Ishikawa (cell line): ENCODE data around the gene TBPL2.

Source experiments
- CEBPB ChIP-seq: IDR thresholded peaks from 2 replicates; pipeline ENCODE4 v1.6.1; 2012
- CREB1 ChIP-seq: IDR thresholded peaks from 2 replicates; pipeline ENCODE4 v1.6.1; 2012; ENCODE audit warnings: low read depth
- EGR1 ChIP-seq: IDR thresholded peaks from 2 replicates; pipeline ENCODE4 v1.6.1; 2012
- EP300 ChIP-seq: IDR thresholded peaks from 2 replicates; pipeline ENCODE4 v1.6.1; 2012; ENCODE audit warnings: borderline replicate concordance
- FOXM1 ChIP-seq: IDR thresholded peaks from 2 replicates; pipeline ENCODE4 v1.6.1; 2012; ENCODE audit warnings: low read depth, borderline replicate concordance
- RAD21 ChIP-seq: IDR thresholded peaks from 2 replicates; pipeline ENCODE4 v1.6.1; 2012; ENCODE audit warnings: low read depth
- REST ChIP-seq: IDR thresholded peaks from 2 replicates; pipeline ENCODE4 v1.6.1; 2012; ENCODE audit warnings: low read depth, mild to moderate bottlenecking
- TAF1 ChIP-seq: IDR thresholded peaks from 2 replicates; pipeline ENCODE4 v1.6.1; 2012; ENCODE audit warnings: low read depth, mild to moderate bottlenecking
- TCF12 ChIP-seq: IDR thresholded peaks from 2 replicates; pipeline ENCODE4 v1.6.1; 2012; ENCODE audit warnings: low read depth
- ZBTB7A ChIP-seq: IDR thresholded peaks from 2 replicates; pipeline ENCODE4 v1.6.1; 2012; ENCODE audit warnings: low read depth
- TF ChIP-seq, protein P1 (sequence below): IDR thresholded peaks from 2 replicates; pipeline ENCODE4 v1.6.1; 2012

GRCh38 chr14:55458800-55459515 lies 18.5 kb upstream of the TBPL2 start:
- TF ChIP-seq ZBTB7A: no peak
- no peak for TF ChIP-seq REST
- TF ChIP-seq FOXM1: no peak
- TF ChIP-seq EGR1: no peak
- TF ChIP-seq TAF1: no peak
- no peak for TF ChIP-seq TCF12
- no peak for TF ChIP-seq CEBPB
- TF ChIP-seq EP300: no peak
- TF ChIP-seq RAD21: no peak
- TF ChIP-seq, protein P1, sequence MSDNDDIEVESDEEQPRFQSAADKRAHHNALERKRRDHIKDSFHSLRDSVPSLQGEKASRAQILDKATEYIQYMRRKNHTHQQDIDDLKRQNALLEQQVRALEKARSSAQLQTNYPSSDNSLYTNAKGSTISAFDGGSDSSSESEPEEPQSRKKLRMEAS: no peak
- TF ChIP-seq CREB1: no peak
